Spinal cord (tissue), 10 donors: ENCODE measurements around the gene RTKN2. TPM values are rescaled to one million over a fixed set of nuclear protein-coding genes. Genes with fewer than 3 reads are reported as not detected.

Source experiments
- DNase-seq, 6 donors: peaks; one replicate each; pipeline versions ENCODE4 v3.0.0 to v3.0.0-alpha.2; 2013 to 2015; ENCODE audit warnings: low spot score in 6 of 6, low read depth in 4 of 6
- H3K27ac ChIP-seq: one replicate; pipeline ENCODE4 v1.5.1; 2013; ENCODE audit warnings: low read depth, low read length, control low read depth
- H3K27me3 ChIP-seq: one replicate; pipeline ENCODE4 v1.6.1; 2013; ENCODE audit warnings: low read length; ENCODE audit not compliant: control insufficient read depth, insufficient read depth
- H3K36me3 ChIP-seq: one replicate; pipeline ENCODE4 v1.6.1; 2013; ENCODE audit warnings: low read length; ENCODE audit not compliant: control insufficient read depth, insufficient read depth
- H3K4me1 ChIP-seq: one replicate; pipeline ENCODE4 v1.6.1; 2013; ENCODE audit warnings: low read length; ENCODE audit not compliant: control insufficient read depth, insufficient read depth
- H3K4me3 ChIP-seq: one replicate; pipeline ENCODE4 v1.5.1; 2013; ENCODE audit warnings: low read depth, low read length, control low read depth
- H3K9me3 ChIP-seq: one replicate; pipeline ENCODE4 v1.6.1; 2013; ENCODE audit warnings: low read length; ENCODE audit not compliant: control insufficient read depth, insufficient read depth
- WGBS: methylation state at CpG from one replicate; pipeline ENCODE4 v1.1.5; 2013; ENCODE audit warnings: missing lambda C conversion rate; ENCODE audit not compliant: insufficient coverage; 5-methylcytosine and 5-hydroxymethylcytosine counted together
- long read RNA-seq, 4 donors: transcript quantifications; one replicate each; lab custom pipeline, GENCODE V29; 2026
- polyA plus RNA-seq, 2 donors: library from polyadenylated mRNA; unstranded; fragments of 120-200 nt; gene quantifications; one replicate each; pipeline ENCODE4 v1.2.1, GENCODE V29; 2013; ENCODE audit not compliant: insufficient read length in 2 of 2
- total RNA-seq, 2 donors: library from RNA; depleted of rRNA in 1 of 2; stranded (reverse); fragments of 120-200 nt in 1 of 2; fragments of >200 nt in 1 of 2; gene quantifications; one replicate each; pipeline versions ENCODE4 v1.2.3 to v1.2.4, GENCODE V29; 2013 to 2014
- donor health status: healthy.

RTKN2 gene
- total RNA-seq = 10 to 100 TPM in 1 of 2 donors, 1 to 10 TPM in 1; 9.1 to 12.0 TPM
- 10 to 100 TPM in 1 of 2 donors, 1 to 10 TPM in 1; 9.0 to 13.0 TPM for polyA plus RNA-seq
- long read RNA-seq, donor 1, full-length matches to known transcripts = 4 of 4 reads
- long read RNA-seq, donor 1, partial matches to known transcripts = 0 of 4 reads
- long read RNA-seq, donor 1, other reads (novel, unspliced or antisense) = 0 of 4 reads
- long read RNA-seq, donor 2, full-length matches to known transcripts = 4 of 4 reads
- long read RNA-seq, donor 2, partial matches to known transcripts = 0 of 4 reads
- long read RNA-seq, donor 2, other reads (novel, unspliced or antisense) = 0 of 4 reads
- long read RNA-seq, donor 3, full-length matches to known transcripts = 6 of 6 reads
- long read RNA-seq, donor 3, partial matches to known transcripts = 0 of 6 reads
- long read RNA-seq, donor 3, other reads (novel, unspliced or antisense) = 0 of 6 reads
- long read RNA-seq, donor 4, transcript RTKN2-203 (5 exons, 2,076 nt) = major isoform, 6 of 6 reads
- long read RNA-seq, donor 4, partial matches to known transcripts = 0 of 6 reads
- long read RNA-seq, donor 4, other reads (novel, unspliced or antisense) = 0 of 6 reads

- peak within 1 kb of the TSS; percentile 93 for H3K4me3 ChIP-seq
- no peaks in the 10 kb centered on the region for H3K9me3 ChIP-seq
- peak within 1 kb of the TSS; percentile 71 for H3K27ac ChIP-seq
- peak; percentile 75 to 98 (median 92) for DNase-seq
- H3K4me1 ChIP-seq = peaks cover 6% of the 10 kb centered on the region
- H3K36me3 ChIP-seq = no peaks in the 10 kb centered on the region
- WGBS = under 1% methylated on average over 63 of the region's 63 CpGs
- no peaks in the 10 kb centered on the region for H3K27me3 ChIP-seq
Observed at GRCh38 chr10:62268399-62269114, at the start of gene RTKN2. Gene RTKN2 (minus strand): TSS chr10:62268844. CDS start chr10:62268610, 234 bp downstream.

GRCh38 chr10:62317257-62317656, 48.6 kb upstream of the RTKN2 start:
- H3K27me3 ChIP-seq = no peaks in the 10 kb centered on the region
- H3K27ac ChIP-seq = no peak overlapping the region
- H3K36me3 ChIP-seq = no peaks in the 10 kb centered on the region
- H3K4me3 ChIP-seq = no peak overlapping the region
- H3K4me1 ChIP-seq = no peaks in the 10 kb centered on the region
- no peaks in the 10 kb centered on the region for H3K9me3 ChIP-seq
- WGBS = 93% methylated on average over 2 of the region's 6 CpGs
- no peak for DNase-seq

- no peak overlapping the region for H3K4me3 ChIP-seq
- H3K27ac ChIP-seq = no peak overlapping the region
- no peaks in the 10 kb centered on the region for H3K9me3 ChIP-seq
- WGBS = 86% methylated on average over 2 of the region's 2 CpGs
- no peaks in the 10 kb centered on the region for H3K27me3 ChIP-seq
- no peaks in the 10 kb centered on the region for H3K36me3 ChIP-seq
- no peaks in the 10 kb centered on the region for H3K4me1 ChIP-seq
- peak in 1 of 6 donors; percentile 21 for DNase-seq
Observed at GRCh38 chr10:62309254-62309653, 40.6 kb upstream of the RTKN2 start.

GRCh38 chr10:62308101-62308500, 39.5 kb upstream of the RTKN2 start:
- H3K27ac ChIP-seq = no peak overlapping the region
- no peaks in the 10 kb centered on the region for H3K4me1 ChIP-seq
- H3K4me3 ChIP-seq = no peak overlapping the region
- no peaks in the 10 kb centered on the region for H3K27me3 ChIP-seq
- no peaks in the 10 kb centered on the region for H3K36me3 ChIP-seq
- no peak for DNase-seq
- no peaks in the 10 kb centered on the region for H3K9me3 ChIP-seq

- Histone ChIP-seq H3K4me1 (no peaks in the 10 kb centered on the region), H3K27ac (no peak overlapping the region), H3K27me3 (no peaks in the 10 kb centered on the region), H3K9me3 (no peaks in the 10 kb centered on the region), H3K4me3 (no peak overlapping the region), H3K36me3 (no peaks in the 10 kb centered on the region)
- 42% methylated on average over 2 of the region's 4 CpGs for WGBS
- DNase-seq = no peak
Observed at GRCh38 chr10:62307635-62308034, 39.0 kb upstream of the RTKN2 start.

- Histone ChIP-seq H3K27ac (no peak overlapping the region), H3K4me1 (no peaks in the 10 kb centered on the region), H3K27me3 (no peaks in the 10 kb centered on the region), H3K4me3 (no peak overlapping the region), H3K9me3 (no peaks in the 10 kb centered on the region), H3K36me3 (no peaks in the 10 kb centered on the region)
- 79% methylated on average over 8 of the region's 9 CpGs for WGBS
- DNase-seq = no peak
Observed at GRCh38 chr10:62306663-62307062, 38.0 kb upstream of the RTKN2 start.

- no peak for DNase-seq
- Histone ChIP-seq H3K4me3 (no peak overlapping the region), H3K4me1 (no peaks in the 10 kb centered on the region), H3K36me3 (no peaks in the 10 kb centered on the region), H3K27me3 (no peaks in the 10 kb centered on the region), H3K27ac (no peak overlapping the region), H3K9me3 (no peaks in the 10 kb centered on the region)
- WGBS = no CpG with 5 or more reads among the region's 1 CpG
Observed at GRCh38 chr10:62305813-62306212, 37.2 kb upstream of the RTKN2 start.

GRCh38 chr10:62303922-62304321, 35.3 kb upstream of the RTKN2 start:
- 80% methylated on average over 1 of the region's 7 CpGs for WGBS
- H3K9me3 ChIP-seq = no peaks in the 10 kb centered on the region
- H3K4me3 ChIP-seq = no peak overlapping the region
- H3K27ac ChIP-seq = no peak overlapping the region
- no peaks in the 10 kb centered on the region for H3K4me1 ChIP-seq
- no peaks in the 10 kb centered on the region for H3K27me3 ChIP-seq
- DNase-seq = no peak
- no peaks in the 10 kb centered on the region for H3K36me3 ChIP-seq

GRCh38 chr10:62302760-62303159, 34.1 kb upstream of the RTKN2 start:
- 90% methylated on average over 2 of the region's 4 CpGs for WGBS
- no peaks in the 10 kb centered on the region for H3K36me3 ChIP-seq
- no peak overlapping the region for H3K4me3 ChIP-seq
- no peaks in the 10 kb centered on the region for H3K4me1 ChIP-seq
- no peak overlapping the region for H3K27ac ChIP-seq
- H3K9me3 ChIP-seq = no peaks in the 10 kb centered on the region
- H3K27me3 ChIP-seq = no peaks in the 10 kb centered on the region
- DNase-seq = no peak
